ENCODE data around the gene MTG2. TPM values are rescaled to one million over a fixed set of nuclear protein-coding genes. Genes with fewer than 3 reads are reported as not detected.

MTG2 gene
- total RNA-seq, 1 donor from 2014 or later, result 29.4 TPM

DNA sequence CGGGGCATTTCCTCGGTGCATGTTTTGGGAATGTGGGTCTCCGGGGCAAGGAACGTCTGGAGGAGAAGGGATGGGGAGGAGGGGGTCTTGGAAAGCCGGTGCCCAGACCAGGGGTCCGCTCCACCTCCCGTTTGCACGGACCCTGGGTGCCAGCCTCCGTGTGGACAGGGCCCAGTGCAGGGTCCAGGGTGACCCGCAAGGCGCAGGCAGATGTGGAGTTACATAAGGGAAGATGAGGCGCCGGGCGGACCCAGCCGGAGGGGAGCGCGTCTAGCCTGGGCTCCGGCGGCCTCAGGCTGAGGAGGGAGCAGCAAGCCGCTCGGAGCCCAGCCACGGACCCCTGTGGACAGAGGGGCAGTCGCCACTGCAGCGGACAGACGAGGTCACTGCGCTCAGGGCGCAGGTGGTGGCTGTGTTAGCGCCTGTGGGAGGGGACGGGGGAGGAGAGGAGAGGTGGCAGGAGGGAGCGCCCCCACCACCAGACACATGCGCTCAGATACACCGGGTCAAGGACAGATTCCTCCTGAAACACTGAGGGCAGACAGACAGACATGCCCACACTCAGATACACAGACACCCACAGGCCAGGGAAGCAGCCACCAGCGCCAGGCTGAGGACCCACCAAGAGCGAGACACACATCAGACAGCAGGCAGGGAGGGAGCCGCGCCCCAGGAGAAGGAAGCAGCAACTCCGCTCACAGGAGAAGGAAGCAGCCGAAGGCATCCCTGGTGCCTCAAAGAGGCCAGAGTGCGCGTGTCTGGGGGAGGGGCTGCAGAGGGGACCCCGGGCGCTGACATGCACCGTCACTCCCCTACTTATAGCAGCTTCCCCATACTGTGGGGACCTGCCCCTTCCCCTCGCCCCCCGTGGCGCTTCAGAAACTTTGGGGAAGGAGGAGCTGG is 38.1 kb downstream of the MTG2 start:
- H3K4me1 Mint-ChIP-seq, result peaks cover 6% of the 10 kb centered on the region
- TF ChIP-seq, protein P1, sequence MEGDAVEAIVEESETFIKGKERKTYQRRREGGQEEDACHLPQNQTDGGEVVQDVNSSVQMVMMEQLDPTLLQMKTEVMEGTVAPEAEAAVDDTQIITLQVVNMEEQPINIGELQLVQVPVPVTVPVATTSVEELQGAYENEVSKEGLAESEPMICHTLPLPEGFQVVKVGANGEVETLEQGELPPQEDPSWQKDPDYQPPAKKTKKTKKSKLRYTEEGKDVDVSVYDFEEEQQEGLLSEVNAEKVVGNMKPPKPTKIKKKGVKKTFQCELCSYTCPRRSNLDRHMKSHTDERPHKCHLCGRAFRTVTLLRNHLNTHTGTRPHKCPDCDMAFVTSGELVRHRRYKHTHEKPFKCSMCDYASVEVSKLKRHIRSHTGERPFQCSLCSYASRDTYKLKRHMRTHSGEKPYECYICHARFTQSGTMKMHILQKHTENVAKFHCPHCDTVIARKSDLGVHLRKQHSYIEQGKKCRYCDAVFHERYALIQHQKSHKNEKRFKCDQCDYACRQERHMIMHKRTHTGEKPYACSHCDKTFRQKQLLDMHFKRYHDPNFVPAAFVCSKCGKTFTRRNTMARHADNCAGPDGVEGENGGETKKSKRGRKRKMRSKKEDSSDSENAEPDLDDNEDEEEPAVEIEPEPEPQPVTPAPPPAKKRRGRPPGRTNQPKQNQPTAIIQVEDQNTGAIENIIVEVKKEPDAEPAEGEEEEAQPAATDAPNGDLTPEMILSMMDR (IDR thresholded peaks at IDR 0.05; ENCODE audit: unreplicated experiment), result no peak
- no peaks in the 10 kb centered on the region for H3K36me3 Mint-ChIP-seq
- no peak for DNase-seq (ENCODE audit: low spot score in 2 of 2, unreplicated experiment in 2 of 2)
- peaks cover 88% of the 10 kb centered on the region for H3K27me3 Mint-ChIP-seq (ENCODE audit: low read depth)
- no peak overlapping the region for H3K27ac Mint-ChIP-seq
- peak overlapping the region; percentile 40 for H3K4me3 Mint-ChIP-seq
- H3K9me3 Mint-ChIP-seq, result no peaks in the 10 kb centered on the region

DNA sequence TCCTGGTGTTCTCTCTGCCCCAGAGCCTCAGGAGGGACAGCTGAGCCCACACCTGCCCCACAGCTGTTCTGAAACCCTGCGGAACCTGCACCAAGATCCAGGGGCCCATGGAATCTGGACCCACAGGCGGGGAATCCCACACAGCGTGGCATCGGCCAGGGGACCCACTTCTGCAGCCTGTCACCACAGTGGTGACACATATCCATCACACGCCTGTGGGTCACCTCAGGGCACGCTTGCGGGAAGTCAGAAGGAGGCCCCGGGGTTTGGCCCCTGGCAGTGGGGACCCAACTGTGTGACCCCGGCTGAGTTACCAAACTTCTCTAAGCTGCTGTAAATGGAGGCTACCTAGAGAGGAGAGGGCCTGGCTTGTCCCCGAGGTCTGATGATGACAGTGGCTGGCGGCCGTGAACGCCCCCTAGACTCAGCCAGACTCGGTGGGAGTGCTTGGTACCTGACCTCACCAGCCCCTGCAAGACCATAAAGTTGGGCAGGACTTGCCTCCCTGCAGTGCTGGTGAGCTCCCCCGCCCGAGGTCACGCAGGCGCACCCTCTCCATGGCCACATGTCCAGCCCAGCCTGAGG is 39.5 kb downstream of the MTG2 start:
- TF ChIP-seq, protein P1 (IDR thresholded peaks at IDR 0.05; ENCODE audit: unreplicated experiment), result no peak
- DNase-seq (ENCODE audit: low spot score in 2 of 2, unreplicated experiment in 2 of 2), result no peak
- Mint-ChIP-seq H3K36me3 (no peaks in the 10 kb centered on the region), H3K4me1 (peaks cover 6% of the 10 kb centered on the region), H3K4me3 (no peak overlapping the region), H3K27me3 (ENCODE audit: low read depth) (peaks cover 90% of the 10 kb centered on the region), H3K9me3 (no peaks in the 10 kb centered on the region), H3K27ac (no peak overlapping the region)

DNA sequence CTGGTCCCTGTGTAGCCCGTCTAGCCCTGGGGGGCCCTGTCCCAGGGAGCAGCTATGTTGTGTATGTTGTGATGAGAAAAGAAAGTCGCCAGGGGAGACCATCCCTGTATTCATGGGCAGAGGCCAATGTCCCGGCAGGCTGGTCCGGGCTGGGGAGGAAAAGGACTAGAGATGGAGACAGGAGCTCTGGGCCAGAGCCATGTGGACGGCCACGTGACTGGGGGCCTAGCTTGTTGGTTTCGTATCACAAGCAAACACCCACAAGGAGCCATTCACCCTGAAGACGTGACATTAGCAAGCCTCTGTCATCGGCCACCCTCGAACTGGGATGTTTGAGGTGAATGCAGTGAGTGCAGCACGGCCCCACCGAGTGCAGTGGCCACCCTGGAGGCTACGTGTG is 40.1 kb downstream of the MTG2 start:
- peaks cover 84% of the 10 kb centered on the region for H3K27me3 Mint-ChIP-seq (ENCODE audit: low read depth)
- DNase-seq (ENCODE audit: low spot score in 2 of 2, unreplicated experiment in 2 of 2), result no peak
- H3K4me1 Mint-ChIP-seq, result peaks cover 6% of the 10 kb centered on the region
- no peak overlapping the region for H3K4me3 Mint-ChIP-seq
- TF ChIP-seq, protein P1 (IDR thresholded peaks at IDR 0.05; ENCODE audit: unreplicated experiment), result no peak
- no peak overlapping the region for H3K27ac Mint-ChIP-seq
- no peaks in the 10 kb centered on the region for H3K36me3 Mint-ChIP-seq
- no peaks in the 10 kb centered on the region for H3K9me3 Mint-ChIP-seq

DNA sequence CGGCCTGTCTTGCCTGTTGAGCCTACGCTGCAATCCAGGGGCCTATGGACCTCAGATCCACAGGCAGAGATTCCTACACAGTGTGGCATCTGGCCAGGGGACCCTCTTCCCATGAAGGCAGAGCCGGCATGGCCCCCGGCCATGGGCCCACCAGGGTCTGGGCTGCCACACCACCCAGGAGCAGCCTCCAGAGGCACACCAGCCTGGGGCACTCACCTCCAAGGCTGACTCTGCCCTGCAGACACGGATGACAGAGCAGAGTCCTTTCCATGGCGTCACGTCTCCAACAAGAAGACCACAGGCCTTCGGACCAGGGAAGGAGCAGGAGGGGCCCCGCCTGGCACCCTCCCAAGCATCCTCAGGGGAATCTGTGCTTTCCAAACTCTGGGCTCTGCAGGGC is 40.7 kb downstream of the MTG2 start:
- TF ChIP-seq, protein P1 (IDR thresholded peaks at IDR 0.05; ENCODE audit: unreplicated experiment), result no peak
- H3K36me3 Mint-ChIP-seq, result no peaks in the 10 kb centered on the region
- no peak for DNase-seq (ENCODE audit: low spot score in 2 of 2, unreplicated experiment in 2 of 2)
- H3K4me1 Mint-ChIP-seq, result peaks cover 6% of the 10 kb centered on the region
- H3K9me3 Mint-ChIP-seq, result no peaks in the 10 kb centered on the region
- H3K4me3 Mint-ChIP-seq, result no peak overlapping the region
- H3K27ac Mint-ChIP-seq, result no peak overlapping the region
- H3K27me3 Mint-ChIP-seq (ENCODE audit: low read depth), result peaks cover 78% of the 10 kb centered on the region

DNA sequence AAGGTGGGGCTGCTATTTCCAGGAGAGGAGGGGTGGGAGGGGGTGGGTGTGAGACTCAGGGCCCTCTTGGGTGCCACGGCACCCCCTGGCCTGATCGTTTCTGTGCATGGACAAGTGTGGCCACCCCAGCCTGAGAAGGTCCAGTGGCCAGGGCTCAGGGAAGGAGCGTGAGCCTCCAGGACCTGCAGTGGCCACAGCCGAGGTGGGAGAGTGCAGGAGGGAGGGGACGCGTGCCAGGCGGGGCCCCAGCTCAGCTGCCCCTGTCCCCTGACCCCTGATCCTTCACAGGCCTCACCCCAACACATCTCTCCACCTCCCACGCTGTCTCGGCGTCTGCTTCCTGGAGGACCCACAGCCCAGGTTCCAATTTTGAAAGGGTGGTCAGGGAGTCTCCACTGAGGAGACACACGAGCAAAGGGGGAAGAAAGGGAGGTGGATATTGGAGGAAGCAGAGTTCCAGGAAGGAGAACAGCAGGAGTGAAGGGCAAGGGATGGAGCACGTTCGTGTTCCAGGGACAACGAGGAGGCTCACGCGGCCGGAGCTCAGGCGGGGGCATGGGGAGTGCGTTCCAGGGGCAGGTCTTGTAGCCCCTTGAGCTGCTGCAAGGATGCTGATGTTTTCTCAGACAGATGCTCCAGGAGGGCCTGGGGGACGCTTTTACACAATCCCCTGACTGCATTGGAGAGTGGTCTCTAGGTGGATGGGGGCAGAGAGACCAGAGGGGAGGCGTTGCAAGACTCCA is 41.5 kb downstream of the MTG2 start:
- Mint-ChIP-seq H3K36me3 (no peaks in the 10 kb centered on the region), H3K4me1 (peaks cover 2% of the 10 kb centered on the region), H3K27ac (no peak overlapping the region), H3K4me3 (no peak overlapping the region), H3K9me3 (no peaks in the 10 kb centered on the region), H3K27me3 (ENCODE audit: low read depth) (peaks cover 71% of the 10 kb centered on the region)
- no peak for DNase-seq (ENCODE audit: low spot score in 2 of 2, unreplicated experiment in 2 of 2)
- TF ChIP-seq, protein P1 (IDR thresholded peaks at IDR 0.05; ENCODE audit: unreplicated experiment), result no peak
